ENCODE results near the gene SYMPK.
"Not testable (repeated sequence)": the region's sequence is repeated elsewhere in the genome, so short reads cannot be mapped to it uniquely, and the experiment has no call there.

SYMPK gene

GRCh38 chr19:45885556-45886426 is 22.8 kb upstream of the SYMPK start, which contains the start of gene IRF2BP1:
Gene IRF2BP1, minus strand, starts transcription at chr19:45886141. Its CDS starts 367 bp downstream, at chr19:45885774.
- peak; percentile 80 for DNase-seq

- DNase-seq, result no peak
These were observed 22.0 kb upstream of the SYMPK start for GRCh38 chr19:45884682-45885555.

- no peak for DNase-seq
These were observed 21.1 kb upstream of the SYMPK start for GRCh38 chr19:45883881-45884681.

GRCh38 chr19:45883586-45883880 is 20.6 kb upstream of the SYMPK start:
- no peak for DNase-seq

- peak; percentile 69 for DNase-seq
These were observed 20.0 kb upstream of the SYMPK start for GRCh38 chr19:45882652-45883585.

GRCh38 chr19:45881909-45882528 is 19.1 kb upstream of the SYMPK start:
- DNase-seq, result no peak

- DNase-seq, result no peak
These were observed 18.3 kb upstream of the SYMPK start for GRCh38 chr19:45881082-45881908.

- DNase-seq, result no peak
These were observed 17.0 kb upstream of the SYMPK start for GRCh38 chr19:45879971-45880370.

- no peak for DNase-seq
These were observed 16.1 kb upstream of the SYMPK start for GRCh38 chr19:45879055-45879454.

GRCh38 chr19:45878043-45878794 is 15.3 kb upstream of the SYMPK start:
- no peak for DNase-seq

- DNase-seq, result no peak
These were observed 13.7 kb upstream of the SYMPK start for GRCh38 chr19:45876411-45877197.

- DNase-seq, result no peak
These were observed 13.1 kb upstream of the SYMPK start for GRCh38 chr19:45876161-45876410.

GRCh38 chr19:45874620-45874966 is 11.6 kb upstream of the SYMPK start:
- no peak for DNase-seq

- DNase-seq, result no peak
These were observed 10.3 kb upstream of the SYMPK start for GRCh38 chr19:45873219-45873772.

- DNase-seq, result no peak
These were observed 9.4 kb upstream of the SYMPK start for GRCh38 chr19:45872095-45872919.

- no peak for DNase-seq
These were observed 7.9 kb upstream of the SYMPK start for GRCh38 chr19:45870798-45871197.

GRCh38 chr19:45867241-45867640 is 4.3 kb upstream of the SYMPK start:
- DNase-seq, result not testable (repeated sequence)

All from effector CD8-positive, alpha-beta T cell (primary cell).